Skeletal muscle satellite cell (primary cell): Measurements from ENCODE around the gene CHORDC1. TPM values are rescaled to one million over a fixed set of nuclear protein-coding genes. Genes with fewer than 3 reads are reported as not detected.

Experiments used
- H3K27me3 ChIP-seq: 2 replicates; pipeline ENCODE4 v1.7.0; 2013; ENCODE audit warnings: low read length; ENCODE audit not compliant: control insufficient read depth, insufficient read depth
- H3K36me3 ChIP-seq: 2 replicates; pipeline ENCODE4 v1.7.0; 2013; ENCODE audit warnings: mild to moderate bottlenecking, control low read depth, low read length; ENCODE audit not compliant: insufficient read depth
- H3K4me1 ChIP-seq: 2 replicates; pipeline ENCODE4 v1.7.0; 2013; ENCODE audit warnings: low read length; ENCODE audit not compliant: control insufficient read depth, insufficient read depth
- H3K4me2 ChIP-seq: 2 replicates; pipeline ENCODE4 v1.7.0; 2013; ENCODE audit warnings: mild to moderate bottlenecking, low read length
- H3K4me3 ChIP-seq: 2 replicates; pipeline ENCODE4 v1.7.0; 2013; ENCODE audit warnings: low read length
- H3K9ac ChIP-seq: 2 replicates; pipeline ENCODE4 v1.7.0; 2013; ENCODE audit warnings: mild to moderate bottlenecking, low read depth, low read length, moderate library complexity
- H3K9me3 ChIP-seq: replicated peaks from 2 replicates; pipeline ENCODE4 v1.7.0; 2013; ENCODE audit warnings: mild to moderate bottlenecking, control low read depth, low read length
- total RNA-seq: library from RNA; depleted of rRNA; stranded (reverse); fragments of >200 nt; gene quantifications from 2 replicates; pipeline ENCODE4 v1.2.3, GENCODE V29; 2012; rRNA removed

CHORDC1 gene
- 31.5 and 41.8 TPM in 2 replicates for total RNA-seq

DNA sequence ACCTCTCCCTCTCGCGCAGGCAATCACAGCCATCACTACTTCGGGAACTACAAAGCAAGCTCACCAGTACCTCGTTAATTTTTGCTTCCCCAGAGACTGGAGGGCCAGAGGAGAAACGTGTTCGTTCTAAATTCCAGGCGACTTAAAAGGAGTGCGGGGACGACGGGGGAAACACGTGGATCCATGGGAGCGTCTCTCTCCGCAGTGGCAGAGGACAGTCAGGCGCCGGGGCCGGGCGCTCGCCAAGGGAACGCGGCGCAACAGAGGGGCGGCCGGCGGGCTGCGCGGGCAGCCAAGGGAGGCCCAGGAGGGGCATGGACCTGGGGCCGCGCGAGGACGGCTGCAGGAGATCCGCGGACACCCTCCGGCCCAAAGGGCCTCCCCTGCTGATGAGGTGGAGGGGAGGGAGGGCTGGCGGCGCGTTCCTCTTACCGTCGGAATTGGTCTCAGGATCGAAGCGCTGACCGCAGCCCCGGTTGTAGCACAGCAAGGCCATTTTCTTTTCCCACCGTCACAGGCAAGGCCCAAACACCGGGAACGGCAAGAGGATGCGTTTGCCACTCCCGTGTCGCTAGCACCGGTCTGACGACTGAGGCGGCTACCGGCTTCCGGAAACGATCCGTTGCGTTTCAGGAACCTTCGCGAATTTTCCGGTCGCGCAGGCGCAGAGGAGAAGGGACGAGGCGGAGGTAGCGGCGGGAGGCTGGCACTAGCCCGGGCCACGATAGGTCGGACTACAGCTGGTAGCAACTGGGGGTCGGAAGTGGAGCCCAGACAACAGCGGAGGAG is at the start of gene CHORDC1:
TSS of gene CHORDC1 (minus strand) at position 591 of the 789 bp plus-strand sequence. CDS start at position 496, 95 bp downstream.
- Histone ChIP-seq H3K36me3 (no peaks in the 10 kb centered on the region), H3K9ac (peak within 1 kb of the TSS; percentile 91), H3K27me3 (no peaks in the 10 kb centered on the region), H3K4me2 (peak within 1 kb of the TSS; percentile 87), H3K4me1 (peaks cover 17% of the 10 kb centered on the region), H3K9me3 (no peaks in the 10 kb centered on the region), H3K4me3 (peak within 1 kb of the TSS; percentile 93)

DNA sequence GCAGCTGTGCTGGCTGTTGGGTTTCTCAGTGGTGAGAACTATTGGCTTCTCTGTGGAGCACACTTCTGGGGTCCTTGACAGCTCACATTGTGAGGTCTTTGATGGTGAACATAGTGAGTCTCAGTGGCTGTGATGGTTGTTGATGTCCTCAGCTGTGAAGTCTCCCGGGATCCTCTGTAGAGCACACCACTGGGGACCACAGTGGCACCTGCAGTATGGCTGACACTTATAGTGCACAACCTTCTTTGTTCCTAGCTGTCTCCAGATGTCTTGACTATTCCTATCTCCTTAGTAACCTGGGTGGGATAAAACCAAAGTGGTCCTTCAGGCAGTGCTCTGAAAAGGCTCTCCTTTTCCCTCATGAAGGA is 34.3 kb upstream of the CHORDC1 start:
- H3K27me3 ChIP-seq: peaks cover 2% of the 10 kb centered on the region
- H3K4me3 ChIP-seq: no peak overlapping the region
- H3K36me3 ChIP-seq: no peaks in the 10 kb centered on the region
- no peak overlapping the region for H3K4me2 ChIP-seq
- no peaks in the 10 kb centered on the region for H3K4me1 ChIP-seq
- no peaks in the 10 kb centered on the region for H3K9me3 ChIP-seq
- H3K9ac ChIP-seq: no peak overlapping the region

DNA sequence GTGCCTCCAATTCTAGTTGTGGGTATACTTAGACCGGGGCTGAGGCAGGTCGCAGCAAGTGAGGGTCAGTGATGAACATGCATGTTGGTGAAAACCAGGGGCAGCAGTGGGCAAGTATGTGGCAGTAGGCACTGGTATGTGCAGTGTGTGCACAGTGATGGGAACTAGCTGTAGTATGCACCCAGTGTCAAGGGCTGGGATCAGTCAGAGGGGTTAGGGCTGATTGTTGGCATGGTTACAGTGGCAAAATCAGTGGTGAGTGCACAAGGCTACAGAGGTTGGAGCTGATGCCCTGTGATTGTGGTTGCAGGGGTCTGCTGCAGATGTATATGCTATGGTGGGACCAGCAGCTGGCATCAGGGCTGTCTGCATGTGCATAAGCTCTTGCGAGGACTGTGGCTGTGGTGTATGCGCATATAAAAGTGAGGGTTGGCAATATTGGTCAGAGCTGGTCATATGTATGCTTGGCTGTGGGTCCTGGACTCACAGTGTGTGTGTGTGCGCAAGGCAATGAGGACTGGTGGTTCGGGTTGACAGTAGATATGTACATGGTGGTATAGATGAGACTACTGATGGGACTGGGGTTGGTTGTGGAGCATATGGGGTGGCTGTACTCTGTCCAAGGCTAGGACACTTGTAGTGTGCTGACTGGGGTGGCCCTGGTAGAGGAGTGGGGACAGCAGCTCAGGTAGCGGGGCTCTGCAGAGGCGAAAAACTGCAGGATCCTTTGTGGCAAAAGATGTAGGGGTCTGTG is 33.7 kb upstream of the CHORDC1 start:
- H3K27me3 ChIP-seq: peaks cover 2% of the 10 kb centered on the region
- H3K9ac ChIP-seq: no peak overlapping the region
- H3K4me3 ChIP-seq: no peak overlapping the region
- no peak overlapping the region for H3K4me2 ChIP-seq
- no peaks in the 10 kb centered on the region for H3K9me3 ChIP-seq
- H3K36me3 ChIP-seq: no peaks in the 10 kb centered on the region
- H3K4me1 ChIP-seq: no peaks in the 10 kb centered on the region

DNA sequence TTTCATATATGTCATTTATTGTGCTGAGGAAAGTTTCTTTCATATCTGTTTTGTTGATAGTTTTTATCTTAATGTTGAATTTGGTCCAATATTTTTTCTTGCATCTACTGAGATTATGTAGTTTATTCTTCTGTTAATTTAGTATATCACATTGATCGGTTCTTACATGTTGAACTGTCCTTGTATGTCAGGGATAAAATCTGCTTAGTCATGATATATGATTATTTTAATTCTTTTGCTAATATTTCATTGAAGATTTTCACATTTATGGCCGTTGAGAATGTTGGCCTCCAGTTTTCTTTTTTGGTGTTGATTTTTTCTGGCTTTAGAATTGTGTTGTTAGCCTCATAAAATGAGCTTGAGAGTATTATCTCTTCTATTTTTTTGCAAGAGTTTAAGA is 31.2 kb upstream of the CHORDC1 start:
- Histone ChIP-seq H3K36me3 (no peaks in the 10 kb centered on the region), H3K27me3 (peaks cover 5% of the 10 kb centered on the region), H3K4me3 (no peak overlapping the region), H3K4me2 (no peak overlapping the region), H3K9ac (no peak overlapping the region), H3K4me1 (no peaks in the 10 kb centered on the region), H3K9me3 (no peaks in the 10 kb centered on the region)

DNA sequence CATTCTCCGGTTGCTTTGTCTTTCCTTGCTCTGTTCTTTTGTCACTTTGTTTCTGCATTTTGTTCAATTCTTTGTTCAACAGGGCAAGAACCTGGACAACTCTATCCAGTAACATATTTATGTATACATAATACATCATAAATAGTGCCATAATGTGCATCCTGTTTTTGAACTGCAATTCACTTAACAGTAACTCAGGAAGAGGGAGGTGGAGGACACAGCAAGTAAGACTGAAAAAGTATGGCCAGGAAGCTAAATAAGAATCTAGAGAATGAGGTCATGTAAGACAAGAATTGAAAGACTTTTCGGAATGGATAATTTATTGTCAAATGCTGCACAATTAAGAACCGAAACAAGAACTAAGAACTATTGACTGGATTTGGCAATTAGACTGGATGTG is 29.2 kb upstream of the CHORDC1 start:
- H3K27me3 ChIP-seq: peaks cover 3% of the 10 kb centered on the region
- no peaks in the 10 kb centered on the region for H3K36me3 ChIP-seq
- H3K4me2 ChIP-seq: no peak overlapping the region
- H3K9me3 ChIP-seq: no peaks in the 10 kb centered on the region
- no peak overlapping the region for H3K4me3 ChIP-seq
- H3K9ac ChIP-seq: no peak overlapping the region
- H3K4me1 ChIP-seq: no peaks in the 10 kb centered on the region

GRCh38 chr11:90251599-90251998 is 28.8 kb upstream of the CHORDC1 start:
- Histone ChIP-seq H3K4me2 (no peak overlapping the region), H3K9ac (no peak overlapping the region), H3K4me1 (no peaks in the 10 kb centered on the region), H3K4me3 (no peak overlapping the region), H3K36me3 (no peaks in the 10 kb centered on the region), H3K9me3 (no peaks in the 10 kb centered on the region), H3K27me3 (peaks cover 3% of the 10 kb centered on the region)

- H3K4me1 ChIP-seq: no peaks in the 10 kb centered on the region
- no peak overlapping the region for H3K4me3 ChIP-seq
- no peak overlapping the region for H3K9ac ChIP-seq
- peaks cover 3% of the 10 kb centered on the region for H3K27me3 ChIP-seq
- no peak overlapping the region for H3K4me2 ChIP-seq
- no peaks in the 10 kb centered on the region for H3K36me3 ChIP-seq
- no peaks in the 10 kb centered on the region for H3K9me3 ChIP-seq
Measured at GRCh38 chr11:90250970-90251369, 28.1 kb upstream of the CHORDC1 start.

GRCh38 chr11:90246468-90246867 is 23.6 kb upstream of the CHORDC1 start:
- H3K4me2 ChIP-seq: no peak overlapping the region
- H3K4me3 ChIP-seq: no peak overlapping the region
- H3K27me3 ChIP-seq: peaks cover 6% of the 10 kb centered on the region
- no peaks in the 10 kb centered on the region for H3K36me3 ChIP-seq
- no peak overlapping the region for H3K9ac ChIP-seq
- no peaks in the 10 kb centered on the region for H3K4me1 ChIP-seq
- H3K9me3 ChIP-seq: no peaks in the 10 kb centered on the region

- Histone ChIP-seq H3K27me3 (peaks cover 3% of the 10 kb centered on the region), H3K4me2 (no peak overlapping the region), H3K9me3 (no peaks in the 10 kb centered on the region), H3K9ac (no peak overlapping the region), H3K4me1 (no peaks in the 10 kb centered on the region), H3K4me3 (no peak overlapping the region), H3K36me3 (no peaks in the 10 kb centered on the region)
Measured at GRCh38 chr11:90243534-90243933, 20.7 kb upstream of the CHORDC1 start.

GRCh38 chr11:90242894-90243416 is 20.1 kb upstream of the CHORDC1 start:
- peaks cover 3% of the 10 kb centered on the region for H3K27me3 ChIP-seq
- H3K36me3 ChIP-seq: no peaks in the 10 kb centered on the region
- no peak overlapping the region for H3K4me3 ChIP-seq
- H3K4me1 ChIP-seq: no peaks in the 10 kb centered on the region
- H3K4me2 ChIP-seq: no peak overlapping the region
- H3K9me3 ChIP-seq: no peaks in the 10 kb centered on the region
- no peak overlapping the region for H3K9ac ChIP-seq

DNA sequence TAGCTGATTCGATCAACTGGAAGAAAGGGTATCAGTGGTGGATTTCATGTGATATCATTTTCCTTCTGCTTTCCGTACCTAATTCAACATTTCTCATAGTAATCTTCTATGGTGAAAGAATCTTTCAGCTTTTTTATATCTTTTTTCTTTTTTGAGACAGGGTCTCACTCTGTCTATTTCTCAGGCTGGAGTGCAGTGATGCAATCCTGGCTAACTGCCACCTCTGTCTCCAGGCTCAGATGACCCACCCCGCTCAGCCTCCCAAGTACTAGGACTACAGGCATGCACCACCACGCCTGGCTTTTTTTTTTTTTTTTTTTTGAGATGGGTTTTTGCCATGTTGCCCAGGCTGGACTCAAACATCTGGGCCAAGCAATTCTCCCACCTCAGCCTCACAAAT is 18.6 kb upstream of the CHORDC1 start:
- Histone ChIP-seq H3K36me3 (no peaks in the 10 kb centered on the region), H3K9me3 (no peaks in the 10 kb centered on the region), H3K9ac (no peak overlapping the region), H3K4me3 (no peak overlapping the region), H3K4me2 (no peak overlapping the region), H3K27me3 (peaks cover 3% of the 10 kb centered on the region), H3K4me1 (no peaks in the 10 kb centered on the region)
